Spinal cord (tissue), 10 donors: Measurements from ENCODE around the gene MLLT1. TPM values are rescaled to one million over a fixed set of nuclear protein-coding genes. Genes with fewer than 3 reads are reported as not detected.
A peak's percentile ranks its signal among the peaks of the same experiment; 100 is the strongest.
"Not testable (repeated sequence)": the region's sequence is repeated elsewhere in the genome, so short reads cannot be mapped to it uniquely, and the experiment has no call there.

Experiments
- DNase-seq, 6 donors: peaks; one replicate each; pipeline versions ENCODE4 v3.0.0 to v3.0.0-alpha.2; 2013 to 2015; ENCODE audit warnings: low spot score in 6 of 6, low read depth in 4 of 6
- H3K27ac ChIP-seq: one replicate; pipeline ENCODE4 v1.5.1; 2013; ENCODE audit warnings: low read depth, low read length, control low read depth
- H3K27me3 ChIP-seq: one replicate; pipeline ENCODE4 v1.6.1; 2013; ENCODE audit warnings: low read length; ENCODE audit not compliant: control insufficient read depth, insufficient read depth
- H3K36me3 ChIP-seq: one replicate; pipeline ENCODE4 v1.6.1; 2013; ENCODE audit warnings: low read length; ENCODE audit not compliant: control insufficient read depth, insufficient read depth
- H3K4me1 ChIP-seq: one replicate; pipeline ENCODE4 v1.6.1; 2013; ENCODE audit warnings: low read length; ENCODE audit not compliant: control insufficient read depth, insufficient read depth
- H3K4me3 ChIP-seq: one replicate; pipeline ENCODE4 v1.5.1; 2013; ENCODE audit warnings: low read depth, low read length, control low read depth
- H3K9me3 ChIP-seq: one replicate; pipeline ENCODE4 v1.6.1; 2013; ENCODE audit warnings: low read length; ENCODE audit not compliant: control insufficient read depth, insufficient read depth
- WGBS: methylation state at CpG from one replicate; pipeline ENCODE4 v1.1.5; 2013; ENCODE audit warnings: missing lambda C conversion rate; ENCODE audit not compliant: insufficient coverage; 5-methylcytosine and 5-hydroxymethylcytosine counted together
- polyA plus RNA-seq, 2 donors: library from polyadenylated mRNA; unstranded; fragments of 120-200 nt; gene quantifications; one replicate each; pipeline ENCODE4 v1.2.1, GENCODE V29; 2013; ENCODE audit not compliant: insufficient read length in 2 of 2
- total RNA-seq, 2 donors: library from RNA; depleted of rRNA in 1 of 2; stranded (reverse); fragments of 120-200 nt in 1 of 2; fragments of >200 nt in 1 of 2; gene quantifications; one replicate each; pipeline versions ENCODE4 v1.2.3 to v1.2.4, GENCODE V29; 2013 to 2014
- donor health status: healthy.

The MLLT1 gene
- total and polyA plus RNA-seq, 4 donors: 11.5 to 132 (median 80.5) TPM

DNA sequence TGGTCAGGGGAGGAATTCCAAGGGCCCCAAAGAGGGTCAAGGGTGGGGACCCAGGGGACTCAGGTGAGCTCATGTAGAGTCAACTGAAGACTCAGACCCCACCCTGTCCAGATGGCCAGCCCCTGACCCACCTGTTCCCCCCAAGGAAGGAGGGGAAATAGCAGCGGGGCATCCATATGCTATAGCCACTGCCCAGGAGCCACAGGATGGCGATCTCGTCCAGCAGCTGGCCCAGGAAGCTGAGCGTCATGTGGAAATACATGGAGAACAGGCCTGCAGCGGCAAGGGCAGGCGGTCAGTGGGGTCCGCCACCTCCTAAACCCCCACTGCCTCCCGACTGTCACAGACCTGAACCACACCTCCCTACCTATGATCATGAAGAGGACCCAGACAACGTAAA is 32.2 kb upstream of the MLLT1 start:
- Histone ChIP-seq H3K9me3 (no peaks in the 10 kb centered on the region), H3K4me1 (no peaks in the 10 kb centered on the region), H3K36me3 (no peaks in the 10 kb centered on the region), H3K27ac (no peak overlapping the region), H3K4me3 (no peak overlapping the region), H3K27me3 (no peaks in the 10 kb centered on the region)
- no peak for DNase-seq
- 58% methylated on average over 6 of the region's 9 CpGs for WGBS

DNA sequence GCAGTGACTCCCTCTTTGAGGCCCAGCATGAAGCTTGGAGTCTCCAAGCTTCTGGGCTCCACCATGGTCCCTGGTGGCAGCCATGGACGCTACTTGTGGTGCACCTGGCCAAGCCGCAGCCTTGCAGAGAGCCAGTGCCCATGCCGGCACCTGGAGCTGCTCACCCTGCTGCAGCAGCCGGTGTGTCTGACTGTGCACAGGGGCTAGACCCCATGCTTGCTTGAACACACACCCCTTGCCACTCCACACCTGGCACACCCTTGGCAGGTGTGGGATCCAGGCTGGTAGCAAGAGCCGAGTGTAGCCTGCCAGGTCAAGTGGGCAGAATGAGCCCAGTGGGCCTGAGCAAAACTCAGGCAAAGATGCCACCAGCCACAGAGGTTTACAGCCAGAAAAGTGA is 18.6 kb upstream of the MLLT1 start:
- H3K4me1 ChIP-seq: no peaks in the 10 kb centered on the region
- H3K4me3 ChIP-seq: no peak overlapping the region
- DNase-seq: no peak
- 84% methylated on average over 5 of the region's 5 CpGs for WGBS
- no peaks in the 10 kb centered on the region for H3K36me3 ChIP-seq
- no peaks in the 10 kb centered on the region for H3K27me3 ChIP-seq
- no peaks in the 10 kb centered on the region for H3K9me3 ChIP-seq
- no peak overlapping the region for H3K27ac ChIP-seq

DNA sequence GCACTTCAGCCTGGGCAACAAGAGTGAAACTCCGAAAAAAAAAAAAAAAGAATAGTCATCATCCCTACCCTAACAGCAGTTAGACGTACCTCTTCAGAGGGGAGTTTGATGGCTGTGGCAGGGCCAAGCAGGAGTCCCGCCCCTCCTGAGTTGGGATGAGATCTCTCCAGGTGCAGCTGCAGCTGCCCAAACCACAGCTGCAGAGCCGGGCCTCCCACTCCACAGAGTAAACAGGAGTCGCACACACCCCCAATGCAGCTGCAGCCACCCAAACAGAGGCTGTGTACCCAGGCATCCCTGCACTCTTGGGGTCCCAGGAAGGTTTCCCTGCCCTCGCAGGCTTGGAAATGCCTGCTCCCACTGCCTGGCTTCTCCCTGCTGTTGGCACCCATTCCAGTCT is 17.4 kb upstream of the MLLT1 start:
- whole genome bisulfite sequencing: 84% methylated on average over 3 of the region's 6 CpGs

DNA sequence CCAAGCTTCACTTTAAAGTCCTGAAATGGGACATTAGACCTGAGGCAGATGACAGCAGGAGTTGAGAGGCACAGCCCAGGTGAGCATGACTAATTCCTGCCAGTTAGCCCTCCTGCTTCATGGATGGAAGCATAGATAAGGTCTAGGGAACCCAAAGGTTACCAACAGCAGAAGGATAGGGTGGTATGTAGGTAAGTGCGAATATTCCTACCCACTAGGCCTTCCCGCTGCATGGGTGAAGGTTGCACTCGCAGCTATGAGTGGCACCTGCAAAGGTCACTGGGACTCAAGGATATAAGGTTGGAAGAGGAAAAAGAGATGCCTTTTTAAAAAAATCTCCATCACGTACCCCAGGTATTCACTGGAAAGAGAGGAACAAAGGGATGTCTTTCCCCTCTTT is 12.2 kb upstream of the MLLT1 start:
- no peak for DNase-seq
- Histone ChIP-seq H3K4me3 (no peak overlapping the region), H3K27me3 (no peaks in the 10 kb centered on the region), H3K27ac (no peak overlapping the region), H3K4me1 (no peaks in the 10 kb centered on the region), H3K9me3 (peaks cover 27% of the 10 kb centered on the region), H3K36me3 (no peaks in the 10 kb centered on the region)
- no CpG with 5 or more reads among the region's 4 CpGs for WGBS

More for the DNA sequence above, 17.4 kb upstream of the MLLT1 start:
- Histone ChIP-seq H3K4me1 (no peaks in the 10 kb centered on the region), H3K27ac (no peak overlapping the region), H3K27me3 (no peaks in the 10 kb centered on the region), H3K4me3 (no peak overlapping the region), H3K36me3 (no peaks in the 10 kb centered on the region), H3K9me3 (peaks cover 9% of the 10 kb centered on the region)
- DNase-seq: no peak

DNA sequence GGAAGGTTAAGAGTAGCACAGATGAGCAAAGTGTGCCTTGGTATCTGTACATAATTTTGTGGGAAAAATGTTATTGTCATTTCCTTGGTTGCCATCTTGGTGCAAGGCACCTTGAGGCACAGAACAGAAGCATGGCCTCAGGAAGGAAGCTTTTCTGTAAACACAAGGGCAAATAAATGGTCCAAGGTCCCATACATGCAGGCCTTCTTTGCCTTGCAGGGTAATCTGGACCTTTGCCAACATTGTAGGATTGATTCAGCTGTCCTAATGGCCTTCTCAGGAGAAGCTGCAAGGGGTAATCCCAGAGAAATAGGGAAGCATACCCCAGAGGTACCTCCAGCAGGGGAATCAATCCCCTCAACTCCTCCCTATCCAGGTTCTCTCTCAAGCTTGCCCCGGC is 9.0 kb upstream of the MLLT1 start:
- Histone ChIP-seq H3K36me3 (no peaks in the 10 kb centered on the region), H3K27me3 (no peaks in the 10 kb centered on the region), H3K9me3 (peaks cover 32% of the 10 kb centered on the region), H3K4me3 (no peak overlapping the region), H3K27ac (no peak overlapping the region), H3K4me1 (no peaks in the 10 kb centered on the region)
- WGBS: no CpG with 5 or more reads among the region's 1 CpG
- DNase-seq: no peak

DNA sequence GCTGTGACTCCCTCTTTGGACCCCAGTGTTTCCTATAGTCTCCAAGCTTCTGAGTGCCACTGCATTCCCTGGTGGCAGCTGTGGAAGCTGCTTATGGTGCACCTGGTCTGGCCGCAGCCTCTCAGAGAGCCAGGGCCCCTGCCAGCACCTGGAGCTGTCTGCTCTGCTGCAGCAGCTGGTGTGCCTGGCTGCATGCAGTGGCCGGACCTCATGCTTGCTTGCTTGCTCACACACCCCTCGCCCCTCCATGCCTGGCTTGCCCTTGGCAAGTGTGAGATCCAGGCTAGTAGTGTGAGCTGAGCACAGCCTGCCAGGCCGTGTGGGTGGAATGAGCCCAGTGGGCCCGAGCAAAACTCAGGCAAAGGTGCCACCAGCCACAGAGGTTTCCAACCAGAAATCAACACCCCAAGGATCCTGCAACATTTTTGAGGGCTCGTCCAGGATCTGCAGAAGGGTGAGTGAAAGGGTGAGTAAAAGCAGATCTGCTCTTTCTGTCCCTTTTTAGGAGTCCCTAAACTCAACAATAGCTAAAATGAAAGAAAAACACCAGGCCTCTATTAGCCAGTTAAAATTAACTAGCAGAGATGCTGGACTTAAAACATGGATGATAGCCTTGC is 7.6 kb upstream of the MLLT1 start:
- H3K27me3 ChIP-seq: no peaks in the 10 kb centered on the region
- WGBS: 80% methylated on average over 4 of the region's 6 CpGs
- no peaks in the 10 kb centered on the region for H3K36me3 ChIP-seq
- no peaks in the 10 kb centered on the region for H3K4me1 ChIP-seq
- no peak overlapping the region for H3K27ac ChIP-seq
- H3K9me3 ChIP-seq: peaks cover 25% of the 10 kb centered on the region
- H3K4me3 ChIP-seq: no peak overlapping the region
- DNase-seq: no peak

DNA sequence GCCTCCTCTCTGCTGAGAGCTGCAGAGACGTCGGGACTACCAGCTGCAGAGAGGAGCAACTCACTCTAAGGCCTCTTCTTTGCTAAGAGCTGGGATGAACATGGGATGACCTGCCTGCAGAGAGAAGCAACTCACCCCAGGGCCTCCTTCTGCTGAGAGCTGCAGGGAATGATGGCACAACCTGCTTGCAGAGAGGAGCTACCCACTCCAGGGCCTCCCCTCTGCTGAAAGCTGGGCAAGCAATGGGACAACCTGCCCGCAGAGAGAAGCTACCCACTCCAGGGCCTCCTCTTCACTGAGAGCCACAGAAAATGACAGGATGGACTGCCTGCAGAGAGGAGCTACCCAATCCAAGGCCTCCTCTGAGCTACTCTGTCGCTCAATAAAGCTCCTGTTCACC is 6.9 kb upstream of the MLLT1 start:
- Histone ChIP-seq H3K27me3 (no peaks in the 10 kb centered on the region), H3K4me1 (no peaks in the 10 kb centered on the region), H3K36me3 (no peaks in the 10 kb centered on the region), H3K9me3 (peaks cover 18% of the 10 kb centered on the region), H3K27ac (no peak overlapping the region), H3K4me3 (no peak overlapping the region)
- 79% methylated on average over 4 of the region's 4 CpGs for WGBS
- DNase-seq: no peak

DNA sequence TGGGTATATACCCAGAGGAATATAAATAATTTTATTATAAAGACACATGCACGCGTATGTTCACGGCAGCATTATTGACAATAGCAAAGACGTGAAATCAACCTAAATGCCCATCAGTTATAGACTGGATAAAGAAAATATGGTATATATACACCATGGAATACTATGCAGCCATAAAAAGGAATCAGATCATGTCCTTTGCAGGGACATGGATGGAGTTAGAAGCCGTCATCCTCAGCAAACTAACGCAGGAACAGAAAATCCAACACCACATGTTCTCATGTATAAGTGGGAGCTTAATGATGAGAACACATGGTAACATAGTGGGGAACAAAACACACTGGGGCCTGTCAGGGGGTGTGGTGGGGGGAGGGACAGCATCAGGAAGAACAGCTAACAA is 2.6 kb upstream of the MLLT1 start:
- not testable (repeated sequence) for H3K9me3 ChIP-seq, H3K4me3 ChIP-seq, H3K27ac ChIP-seq, H3K36me3 ChIP-seq, H3K27me3 ChIP-seq, DNase-seq
- WGBS: no CpG with 5 or more reads among the region's 6 CpGs
- H3K4me1 ChIP-seq: peaks cover 19% of the 10 kb centered on the region

DNA sequence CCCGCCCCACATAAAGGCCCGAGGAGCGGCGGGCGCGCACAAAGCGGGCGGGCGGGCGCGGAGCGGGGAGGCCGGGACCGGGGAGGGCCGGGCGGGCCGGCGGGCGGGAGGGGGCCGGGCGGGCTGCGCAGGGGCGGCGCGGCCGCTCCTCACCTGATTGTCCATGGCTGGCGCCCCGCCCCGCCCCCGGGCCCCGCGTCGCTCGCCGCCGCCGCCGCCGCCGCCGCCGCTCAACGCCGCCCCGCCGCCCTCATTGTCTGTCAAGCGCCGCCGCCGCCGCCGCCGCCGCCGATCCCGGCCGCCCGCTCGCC is 200 bp downstream of the MLLT1 start:
- Histone ChIP-seq H3K27me3 (no peaks in the 10 kb centered on the region), H3K36me3 (peaks cover 19% of the 10 kb centered on the region), H3K27ac (no peak overlapping the region), H3K4me3 (peak overlapping the region; percentile 71), H3K4me1 (peaks cover 47% of the 10 kb centered on the region), H3K9me3 (no peaks in the 10 kb centered on the region)
- WGBS: under 1% methylated on average over 55 of the region's 59 CpGs
- DNase-seq: no peak

DNA sequence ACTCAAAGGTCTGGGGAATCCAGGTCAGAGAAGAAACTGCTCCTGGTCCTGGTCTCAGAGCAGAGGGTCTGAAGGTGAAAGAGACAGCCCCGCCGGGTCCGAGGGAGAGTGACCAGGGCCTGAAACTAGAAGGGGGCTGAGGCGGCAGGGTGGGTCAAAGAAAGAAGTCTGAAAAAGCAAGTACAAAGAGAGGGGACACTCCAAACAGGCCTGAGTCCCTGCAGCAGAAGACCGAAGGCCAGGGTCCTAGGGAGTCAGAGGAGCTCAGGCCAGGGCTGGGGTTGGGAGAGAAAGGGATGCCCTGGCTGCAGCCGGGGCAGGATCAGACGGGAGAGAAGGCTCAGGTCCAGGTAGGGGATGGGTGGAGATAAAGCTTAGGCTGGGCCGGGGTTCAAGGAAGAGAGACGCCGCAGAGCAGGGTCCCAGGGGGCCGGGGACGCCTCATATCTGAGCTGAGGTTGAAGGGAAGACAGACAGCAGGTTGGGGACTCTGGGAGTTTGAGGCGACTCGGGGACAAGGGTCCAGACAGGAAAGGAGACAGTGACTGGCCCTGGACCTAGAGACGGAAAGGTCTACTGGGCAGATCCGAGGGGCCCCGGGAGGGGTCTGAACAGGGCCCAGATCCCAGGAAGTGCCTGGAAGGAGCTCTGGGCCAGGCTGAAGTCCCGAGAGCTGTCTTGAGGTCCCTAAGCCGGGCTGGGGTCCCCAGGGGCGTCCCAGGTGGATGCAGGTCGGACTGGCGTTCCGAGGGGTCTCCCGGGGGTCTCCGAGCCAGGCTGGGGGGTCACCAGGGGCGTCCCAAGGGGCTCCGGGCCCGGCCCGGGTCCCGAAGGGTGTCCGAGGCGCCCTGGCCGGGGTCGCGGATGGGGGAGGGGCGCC is 795 bp downstream of the MLLT1 start:
- Histone ChIP-seq H3K4me1 (peaks cover 53% of the 10 kb centered on the region), H3K9me3 (no peaks in the 10 kb centered on the region), H3K27me3 (no peaks in the 10 kb centered on the region), H3K27ac (no peak overlapping the region), H3K36me3 (peaks cover 19% of the 10 kb centered on the region), H3K4me3 (peak overlapping the region; percentile 71)
- no peak for DNase-seq
- 6% methylated on average over 35 of the region's 36 CpGs for WGBS
